Esophagus (tissue), 2 donors: ENCODE data around the gene SLC39A1. TPM values are rescaled to one million over a fixed set of nuclear protein-coding genes. Genes with fewer than 3 reads are reported as not detected.

Experiments
- H3K27ac ChIP-seq, 2 donors: one replicate each; pipeline ENCODE4 v1.5.1; 2013; ENCODE audit warnings: low read depth in 2 of 2, mild to moderate bottlenecking in 2 of 2, inconsistent platforms in 1 of 2, low read length in 1 of 2, moderate library complexity in 1 of 2
- H3K27me3 ChIP-seq, 2 donors: one replicate each; pipeline ENCODE4 v1.6.1; 2013; ENCODE audit warnings: low read length in 2 of 2, control low read depth in 1 of 2, mild to moderate bottlenecking in 1 of 2; ENCODE audit not compliant: insufficient read depth in 2 of 2, control insufficient read depth in 1 of 2
- H3K36me3 ChIP-seq, 2 donors: one replicate each; pipeline ENCODE4 v1.6.1; 2013; ENCODE audit warnings: low read length in 1 of 2; ENCODE audit not compliant: control insufficient read depth in 2 of 2, insufficient read depth in 2 of 2
- H3K4me1 ChIP-seq, 2 donors: one replicate each; pipeline ENCODE4 v1.6.1; 2013; ENCODE audit warnings: low read length in 1 of 2; ENCODE audit not compliant: control insufficient read depth in 2 of 2, insufficient read depth in 2 of 2
- H3K4me3 ChIP-seq, 2 donors: one replicate each; pipeline ENCODE4 v1.5.1; 2013; ENCODE audit warnings: low read length in 2 of 2, mild to moderate bottlenecking in 2 of 2, low read depth in 1 of 2, moderate library complexity in 1 of 2
- H3K9me3 ChIP-seq, 2 donors: one replicate each; pipeline ENCODE4 v1.6.1; 2013; ENCODE audit warnings: mild to moderate bottlenecking in 2 of 2, low read depth in 1 of 2, low read length in 1 of 2, moderate library complexity in 1 of 2; ENCODE audit not compliant: control insufficient read depth in 2 of 2, insufficient read depth in 1 of 2
- WGBS, 2 donors: extraction: QIAGEN DNeasy Blood & Tissue Kit; methylation state at CpG; one replicate each; pipeline ENCODE4 v1.1.7; 2013; 5-methylcytosine and 5-hydroxymethylcytosine counted together
- polyA plus RNA-seq, 2 donors: library from polyadenylated mRNA; stranded (reverse); fragments of 200-250 nt; gene quantifications; one replicate each; pipeline ENCODE4 v1.2.3, GENCODE V29; 2013
- donor health status: healthy with polysubstance abuse.
- donor health status: Bipolar disorder and iron deficiency.

The SLC39A1 gene
- polyA plus RNA-seq, 2 donors, result 29.0 to 51.2 TPM

DNA sequence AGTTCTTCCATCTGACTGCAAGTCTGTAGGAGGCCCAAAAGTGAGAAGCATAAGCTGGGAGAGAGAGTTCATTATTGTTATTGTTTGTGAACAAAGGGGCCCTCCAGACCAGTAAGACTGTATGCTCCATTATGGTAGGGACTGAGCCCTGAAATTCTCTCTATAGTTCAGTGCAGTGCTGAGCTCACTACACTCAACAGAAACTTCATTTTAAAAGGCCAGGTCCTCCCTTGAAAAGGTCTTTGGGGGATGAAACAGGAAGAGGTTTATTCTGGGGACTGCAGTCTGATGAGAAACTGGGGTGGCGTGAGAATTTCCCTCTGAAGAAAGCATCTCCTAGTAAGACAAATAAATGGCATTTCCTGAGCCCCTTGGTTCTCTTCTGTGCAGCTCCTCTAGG lies 35.1 kb downstream of the SLC39A1 start:
- Histone ChIP-seq H3K27ac (no peak overlapping the region), H3K4me3 (no peak overlapping the region), H3K9me3 (no peaks in the 10 kb centered on the region), H3K4me1 (no peaks in the 10 kb centered on the region), H3K27me3 (no peaks in the 10 kb centered on the region), H3K36me3 (peaks cover 7 to 19% of the 10 kb centered on the region in 2 donors)
- WGBS, 2 donors, result 68 to 77% methylated on average over 1 of the region's 1 CpG

DNA sequence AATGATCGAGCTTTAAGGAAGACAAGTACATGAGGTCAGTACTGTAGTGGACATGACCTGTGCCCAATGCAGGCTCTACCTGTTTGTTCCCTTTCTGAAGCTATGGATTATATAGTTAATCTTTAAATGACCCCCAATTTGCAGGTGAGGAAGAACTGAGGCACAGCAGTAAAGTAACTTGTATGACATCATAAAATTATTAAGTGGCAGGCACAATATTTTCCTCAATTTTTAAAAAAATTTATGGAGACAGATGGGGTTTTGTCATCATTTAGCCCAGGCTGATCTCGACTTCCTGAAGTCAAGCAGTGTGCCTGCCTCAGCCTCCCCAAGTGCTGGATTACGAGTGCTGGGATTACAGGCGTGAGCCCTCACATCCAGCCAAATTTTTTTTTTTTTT lies 36.9 kb downstream of the SLC39A1 start:
- H3K27me3 ChIP-seq, result no peaks in the 10 kb centered on the region
- H3K36me3 ChIP-seq, result peaks cover 3 to 7% of the 10 kb centered on the region in 2 donors
- no peaks in the 10 kb centered on the region for H3K9me3 ChIP-seq
- no peak overlapping the region for H3K4me3 ChIP-seq
- 76 to 84% methylated on average over 4 of the region's 4 CpGs for WGBS, 2 donors
- H3K27ac ChIP-seq, result no peak overlapping the region
- peaks cover 0 to 3% of the 10 kb centered on the region in 2 donors for H3K4me1 ChIP-seq

DNA sequence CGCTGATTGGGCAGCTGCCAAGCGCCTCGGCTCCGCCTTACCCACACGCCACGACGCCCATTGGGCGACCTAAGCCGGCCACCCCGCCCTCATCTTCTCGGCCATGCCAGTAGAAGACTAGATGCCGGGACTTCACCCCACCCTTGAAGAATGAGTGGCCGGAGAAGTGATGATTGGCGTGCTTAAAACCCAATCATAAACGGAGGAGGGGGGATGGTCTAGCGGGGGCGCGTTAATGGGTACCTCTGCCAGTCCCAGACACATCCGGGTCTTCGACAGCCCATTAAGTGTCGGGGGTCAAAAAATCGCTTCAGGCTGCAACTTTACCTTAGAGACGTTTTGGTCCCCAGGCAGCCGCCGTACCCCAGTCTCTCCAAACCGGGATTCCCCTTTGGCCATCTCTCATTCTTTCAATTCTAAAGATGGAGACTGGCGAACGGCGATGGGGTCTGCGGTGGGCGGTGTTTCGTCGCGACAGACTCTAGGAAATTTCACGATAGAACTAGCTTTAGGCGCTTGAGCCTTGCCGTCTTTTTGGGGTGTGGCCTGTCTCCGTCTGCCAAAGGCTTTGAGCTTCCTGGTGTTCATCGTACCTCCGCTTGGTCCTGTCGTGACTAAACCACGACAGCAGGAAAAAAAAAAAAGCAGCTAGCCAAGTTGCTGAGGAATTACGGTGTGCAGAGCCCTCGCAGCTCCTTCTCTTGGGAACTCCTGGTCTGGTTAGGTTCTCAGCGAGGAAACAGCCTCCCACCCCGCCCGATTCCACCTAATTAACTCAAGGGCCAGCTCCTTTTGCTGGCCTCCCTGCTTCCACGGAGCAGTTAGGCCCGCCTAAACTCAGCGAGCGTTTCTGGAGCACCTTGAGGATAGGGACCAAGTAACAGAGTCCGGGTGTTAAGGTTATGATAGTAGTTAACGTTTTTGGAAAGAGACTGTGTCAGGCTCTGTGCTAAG lies 40.1 kb downstream of the SLC39A1 start, which contains the start of gene GATAD2B:
TSS of gene GATAD2B (minus strand) at position 1 of the 954 bp plus-strand sequence. CDS start 94,625 bp downstream, outside the sequence.
- Histone ChIP-seq H3K4me1 (peaks cover 0 to 3% of the 10 kb centered on the region in 2 donors), H3K9me3 (no peaks in the 10 kb centered on the region), H3K27me3 (no peaks in the 10 kb centered on the region), H3K4me3 (peak within 1 kb of the TSS; percentile 80 to 97), H3K36me3 (no peaks in the 10 kb centered on the region), H3K27ac (peak within 1 kb of the TSS; percentile 93 to 94)
- 0% methylated on average over 53 of the region's 53 CpGs for WGBS, 2 donors

DNA sequence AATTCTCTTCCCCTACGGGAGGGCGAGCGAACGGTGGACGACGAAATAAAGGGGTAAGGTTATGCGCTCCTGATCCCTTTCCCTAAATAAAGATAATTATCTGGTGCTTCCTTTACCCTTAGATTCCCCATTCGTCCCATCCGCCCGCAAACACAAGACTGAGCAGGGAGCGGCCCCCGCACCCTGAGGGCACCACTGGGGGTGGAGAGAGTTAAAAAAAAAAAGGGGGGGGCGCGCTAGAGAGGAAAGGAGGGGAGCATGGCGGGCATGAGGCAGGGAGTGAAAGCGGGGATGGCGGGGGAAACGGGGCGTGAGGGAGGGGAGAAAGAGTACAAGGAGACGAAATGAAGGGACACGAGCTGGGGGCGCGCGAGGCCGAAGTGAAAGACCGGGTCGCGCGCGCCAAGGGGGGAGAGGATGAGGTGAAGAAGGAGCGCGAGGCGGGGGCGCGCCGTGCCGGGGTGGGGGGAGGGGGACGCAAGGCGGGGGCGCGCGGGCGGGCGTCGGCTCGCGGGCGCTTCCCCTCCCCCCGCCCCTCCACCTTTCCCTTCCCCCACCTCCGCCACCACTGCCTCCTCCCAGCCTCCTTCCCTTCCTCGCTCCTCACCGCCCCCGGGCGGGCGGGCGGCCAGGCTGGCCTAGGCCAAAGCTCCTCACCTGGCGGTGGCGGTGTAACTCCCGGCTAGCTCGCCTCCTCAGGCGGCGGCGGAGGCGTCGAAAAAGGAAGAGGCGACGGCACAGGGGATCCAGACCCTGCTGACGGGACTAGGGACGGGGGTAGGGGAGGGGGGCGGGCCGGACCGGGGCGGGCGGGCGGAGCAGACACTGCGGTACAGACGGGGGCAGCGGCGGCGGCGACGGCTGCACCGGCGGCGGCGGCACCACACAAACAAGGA lies 41.0 kb downstream of the SLC39A1 start:
- Histone ChIP-seq H3K27me3 (no peaks in the 10 kb centered on the region), H3K4me1 (peaks cover 0 to 3% of the 10 kb centered on the region in 2 donors), H3K9me3 (no peaks in the 10 kb centered on the region), H3K27ac (peak overlapping the region; percentile 93 to 94), H3K36me3 (no peaks in the 10 kb centered on the region), H3K4me3 (peak overlapping the region; percentile 80 to 97)
- WGBS, 2 donors, result 1 to 2% methylated on average over 33 to 77 of the region's 86 CpGs

DNA sequence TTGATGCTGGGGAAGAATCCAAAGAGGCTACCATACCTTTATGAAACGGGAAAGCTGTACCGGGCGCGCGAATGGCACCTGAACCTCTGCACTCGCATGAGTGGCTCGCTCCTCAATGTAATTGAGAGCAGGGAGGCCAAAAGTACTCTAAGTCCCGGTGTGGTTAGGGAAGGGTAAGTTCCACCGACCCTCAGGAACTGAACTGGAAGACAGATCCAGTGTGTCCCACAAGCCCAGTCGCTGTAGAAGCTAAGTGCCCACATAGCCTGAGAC lies 41.6 kb downstream of the SLC39A1 start:
- Histone ChIP-seq H3K27ac (peak overlapping the region; percentile 7 to 74), H3K4me3 (peak overlapping the region; percentile 80 to 97), H3K27me3 (no peaks in the 10 kb centered on the region), H3K9me3 (no peaks in the 10 kb centered on the region), H3K4me1 (peaks cover 0 to 3% of the 10 kb centered on the region in 2 donors), H3K36me3 (no peaks in the 10 kb centered on the region)
- WGBS, 2 donors, result 2% methylated on average over 10 of the region's 10 CpGs

DNA sequence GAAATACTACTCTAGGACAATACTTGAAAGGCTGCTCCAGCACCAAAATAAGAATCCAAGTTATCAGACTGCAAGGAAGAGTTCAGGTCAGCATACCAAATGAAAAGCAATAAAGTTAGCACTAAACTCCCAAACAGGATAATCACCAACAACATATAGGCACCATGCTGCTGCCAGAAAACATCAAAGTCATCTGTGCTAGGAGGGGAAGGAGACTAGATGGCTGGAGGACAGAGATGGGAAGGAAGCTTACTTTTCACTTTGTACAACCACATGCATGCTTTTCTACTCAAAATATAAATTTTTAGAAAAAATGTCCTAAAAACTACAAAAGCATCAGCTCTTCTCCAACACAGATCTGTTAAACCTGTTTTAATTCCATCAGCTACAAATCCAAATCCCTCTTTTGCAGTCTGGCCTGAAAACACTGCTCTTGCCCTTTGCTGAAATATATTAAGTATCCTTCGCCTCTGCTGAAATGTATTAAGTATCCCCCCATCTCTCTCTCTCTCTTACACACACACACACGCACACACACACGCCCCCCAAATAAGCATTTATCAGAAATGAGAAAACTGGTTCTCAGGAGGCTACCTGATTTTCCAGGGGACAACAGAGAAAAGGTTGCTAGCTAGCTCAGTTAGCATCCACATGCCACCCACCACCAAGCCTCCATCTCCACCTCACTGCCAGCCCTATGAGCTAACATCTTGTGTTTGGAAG lies 42.1 kb downstream of the SLC39A1 start:
- Histone ChIP-seq H3K27ac (peak overlapping the region; percentile 7 to 74), H3K36me3 (no peaks in the 10 kb centered on the region), H3K27me3 (no peaks in the 10 kb centered on the region), H3K4me1 (peaks cover 0 to 3% of the 10 kb centered on the region in 2 donors), H3K9me3 (no peaks in the 10 kb centered on the region), H3K4me3 (peak overlapping the region; percentile 80 to 97)
- WGBS, 2 donors, result 24 to 27% methylated on average over 3 of the region's 3 CpGs

DNA sequence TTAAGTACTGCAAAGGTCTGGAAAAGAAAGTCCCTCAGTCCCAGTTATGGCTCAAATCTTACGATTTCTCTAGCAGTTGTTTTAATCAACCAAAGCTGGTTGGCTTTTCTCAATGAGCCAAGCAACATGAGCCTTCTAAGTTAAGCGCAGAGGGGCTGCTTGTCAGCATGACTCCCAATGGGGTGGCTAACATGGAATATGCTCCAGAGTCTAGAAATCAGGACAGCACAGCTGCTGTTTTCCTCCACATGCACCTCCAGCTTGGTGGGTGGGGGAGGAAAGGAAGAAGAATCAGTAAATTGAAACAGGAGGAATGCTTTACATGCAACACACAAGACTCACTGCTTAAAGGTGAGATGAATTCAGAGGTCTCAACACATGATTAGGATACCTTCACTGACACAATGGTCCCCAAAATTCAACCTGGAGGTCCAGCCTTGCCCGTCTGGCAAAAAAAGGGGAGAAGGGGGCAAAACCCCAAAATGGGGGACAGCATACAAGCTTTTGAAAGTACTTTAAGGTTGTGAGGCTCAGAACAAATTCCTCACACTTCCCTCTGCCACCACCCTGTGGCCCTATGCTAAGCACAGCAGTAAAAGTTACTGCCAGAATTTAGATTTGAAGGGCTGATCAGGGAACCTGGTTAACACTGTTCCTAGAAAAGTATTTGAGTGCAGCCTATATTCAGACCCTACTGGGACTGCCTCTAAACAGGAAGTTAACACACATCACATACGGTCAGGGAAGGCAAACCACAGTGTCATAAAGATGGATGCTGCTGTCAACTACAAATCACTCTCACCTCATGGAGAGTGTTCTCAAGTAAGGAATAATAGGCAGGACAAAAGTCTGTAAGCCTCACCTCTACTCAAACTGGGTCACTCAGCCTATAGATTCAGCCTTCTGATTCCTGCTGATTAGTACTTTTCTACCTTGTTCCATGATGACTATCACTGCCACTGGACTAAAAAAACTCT lies 43.2 kb downstream of the SLC39A1 start:
- peaks cover 0 to 3% of the 10 kb centered on the region in 2 donors for H3K4me1 ChIP-seq
- H3K27me3 ChIP-seq, result no peaks in the 10 kb centered on the region
- H3K4me3 ChIP-seq, result peak overlapping the region in 1 of 2 donors; percentile 97
- WGBS, 2 donors, result 39 to 46% methylated on average over 4 of the region's 4 CpGs
- no peaks in the 10 kb centered on the region for H3K36me3 ChIP-seq
- no peak overlapping the region for H3K27ac ChIP-seq
- H3K9me3 ChIP-seq, result no peaks in the 10 kb centered on the region

DNA sequence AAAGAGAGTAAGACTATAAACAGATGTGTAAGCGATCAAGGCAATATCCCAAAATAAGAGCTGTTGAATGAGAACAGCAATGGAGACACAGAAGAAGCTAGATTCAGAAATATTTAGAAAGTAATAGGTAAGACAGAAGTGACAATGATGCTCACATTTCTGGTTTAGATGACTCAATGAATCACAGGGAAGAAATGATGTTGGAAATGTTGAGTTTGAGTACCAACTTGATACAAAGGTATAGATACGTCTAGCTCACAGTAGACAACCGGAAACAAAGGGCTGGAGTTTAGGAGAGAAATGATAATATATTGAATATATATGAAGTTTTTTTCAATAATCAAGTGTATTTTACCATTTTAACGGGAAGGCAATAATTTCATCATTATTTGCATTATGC lies 47.0 kb downstream of the SLC39A1 start:
- H3K27ac ChIP-seq, result no peak overlapping the region
- peaks cover 0 to 5% of the 10 kb centered on the region in 2 donors for H3K4me1 ChIP-seq
- H3K9me3 ChIP-seq, result no peaks in the 10 kb centered on the region
- 82 to 90% methylated on average over 4 of the region's 4 CpGs for WGBS, 2 donors
- no peaks in the 10 kb centered on the region for H3K27me3 ChIP-seq
- no peak overlapping the region for H3K4me3 ChIP-seq
- H3K36me3 ChIP-seq, result no peaks in the 10 kb centered on the region
